Activated T-cell treated with anti-CD3 and anti-CD28 coated beads for 24 hours (primary cell): Measurements from ENCODE around the gene PRKCZ.
A peak's percentile ranks its signal among the peaks of the same experiment; 100 is the strongest.

Source experiments
- DNase-seq: peaks from one replicate; pipeline ENCODE4 v3.0.0-alpha.2; 2020; ENCODE audit warnings: low read depth

The PRKCZ gene

GRCh38 chr1:2049718-2050431, at the start of gene PRKCZ:
Gene PRKCZ (plus strand): TSS chr1:2050411. CDS start chr1:2050631, 220 bp downstream.
- DNase-seq: peak; percentile 92

GRCh38 chr1:2000432-2000831, 49.8 kb upstream of the PRKCZ start:
- DNase-seq: no peak

- DNase-seq: no peak
Measured at GRCh38 chr1:2000850-2001249, 49.4 kb upstream of the PRKCZ start.

GRCh38 chr1:2001773-2002411, 48.3 kb upstream of the PRKCZ start:
- DNase-seq: no peak

- no peak for DNase-seq
Measured at GRCh38 chr1:2003541-2004131, 46.6 kb upstream of the PRKCZ start, which contains the start of gene CFAP74. Gene CFAP74 (minus strand): TSS chr1:2003786. CDS start chr1:1990956, 12,830 bp downstream.

- DNase-seq: no peak
Measured at GRCh38 chr1:2004856-2005255, 45.4 kb upstream of the PRKCZ start.

- no peak for DNase-seq
Measured at GRCh38 chr1:2009101-2010053, 40.8 kb upstream of the PRKCZ start.

GRCh38 chr1:2014181-2014580, 36.0 kb upstream of the PRKCZ start:
- DNase-seq: no peak

- no peak for DNase-seq
Measured at GRCh38 chr1:2014741-2015735, 35.2 kb upstream of the PRKCZ start.

- no peak for DNase-seq
Measured at GRCh38 chr1:2016123-2016522, 34.1 kb upstream of the PRKCZ start.

- no peak for DNase-seq
Measured at GRCh38 chr1:2018217-2019171, 31.7 kb upstream of the PRKCZ start.

- DNase-seq: no peak
Measured at GRCh38 chr1:2019172-2019543, 31.1 kb upstream of the PRKCZ start, which contains the start of gene GABRD. Gene GABRD (plus strand): TSS chr1:2019345. CDS start chr1:2019424, 79 bp downstream.

- no peak for DNase-seq
Measured at GRCh38 chr1:2019571-2020309, 30.5 kb upstream of the PRKCZ start.

GRCh38 chr1:2020310-2020655, 29.9 kb upstream of the PRKCZ start:
- DNase-seq: no peak

GRCh38 chr1:2021550-2021949, 28.7 kb upstream of the PRKCZ start:
- no peak for DNase-seq

GRCh38 chr1:2022063-2022770, 28.0 kb upstream of the PRKCZ start:
- no peak for DNase-seq

- no peak for DNase-seq
Measured at GRCh38 chr1:2023187-2023586, 27.0 kb upstream of the PRKCZ start.

- no peak for DNase-seq
Measured at GRCh38 chr1:2024451-2024850, 25.8 kb upstream of the PRKCZ start.
